ENCODE results near the gene UBL4B. TPM values are rescaled to one million over a fixed set of nuclear protein-coding genes. Genes with fewer than 3 reads are reported as not detected.

The UBL4B gene
- total RNA-seq, 1 donor from 2014 or later, result not detected

- intact Hi-C loops (cut with DNase I), result no loop called here
- no peak for DNase-seq
- ATAC-seq (ENCODE audit: poor library complexity), result no peak
Observed at GRCh38 chr1:110135666-110136065, 23.4 kb downstream of the UBL4B start.

DNA sequence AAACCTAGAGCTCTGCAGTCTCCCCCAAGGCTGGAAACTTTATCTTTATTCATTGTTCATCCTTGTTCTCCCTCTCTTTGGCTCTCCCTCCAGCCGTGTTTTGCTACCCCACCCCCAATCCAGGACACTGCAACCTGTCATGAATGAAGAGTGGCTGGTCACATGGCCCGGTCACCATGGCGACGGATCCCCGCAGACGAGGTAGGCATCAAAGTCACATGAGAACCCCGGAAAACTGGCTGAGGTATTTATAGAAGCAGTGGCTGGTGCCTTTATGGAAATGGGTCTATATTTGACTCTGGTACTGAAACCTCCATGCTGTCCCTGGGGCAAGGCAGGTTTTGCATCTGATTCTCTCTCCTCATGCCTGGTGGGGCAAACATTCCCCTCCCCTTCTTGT is 24.7 kb downstream of the UBL4B start:
- ATAC-seq (ENCODE audit: poor library complexity), result no peak

DNA sequence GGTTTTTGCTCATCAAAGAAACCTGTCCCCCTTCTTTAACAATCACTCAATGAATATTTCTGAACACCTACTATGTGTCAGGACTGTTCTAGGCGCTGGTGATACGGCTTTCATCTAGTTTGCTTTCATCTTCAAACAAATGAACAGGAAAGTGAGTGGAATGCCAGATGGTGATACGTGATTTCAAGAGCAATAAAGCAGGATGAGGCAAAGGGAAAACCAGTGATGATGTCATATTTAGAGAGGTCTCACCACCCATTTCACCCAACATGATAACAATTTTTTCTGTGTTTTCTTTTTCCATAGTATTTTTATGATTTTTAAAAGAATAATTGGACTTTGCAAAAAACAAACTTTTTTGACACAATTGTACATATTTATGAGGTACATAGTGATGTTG is 26.7 kb downstream of the UBL4B start:
- DNase-seq, result no peak
- intact Hi-C loops (cut with DNase I), result no loop called here
- ATAC-seq (ENCODE audit: poor library complexity), result no peak

More for the DNA sequence above, 24.7 kb downstream of the UBL4B start:
- intact Hi-C loops (cut with DNase I), result no loop called here
- no peak for DNase-seq

DNA sequence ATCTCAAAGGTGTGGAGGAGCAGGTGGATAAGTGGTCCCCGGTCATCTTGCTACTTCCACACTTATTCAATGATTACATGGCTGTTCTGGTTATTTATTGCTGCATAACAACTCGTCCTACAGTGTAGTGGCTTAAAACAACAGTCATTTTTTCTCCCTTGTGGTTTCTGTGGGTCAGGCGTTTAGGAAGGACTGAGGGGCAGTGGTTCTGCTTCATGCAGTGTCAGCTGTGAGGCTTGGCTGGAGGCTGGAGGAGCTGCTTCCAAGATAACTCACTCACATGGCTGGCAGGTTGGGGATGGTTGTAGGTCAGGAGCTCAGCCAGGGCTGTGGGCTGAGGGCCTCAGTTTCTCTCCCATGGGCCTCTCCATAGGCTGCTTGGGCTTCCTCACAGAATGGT is 32.1 kb downstream of the UBL4B start:
- intact Hi-C loops (cut with DNase I), result no loop called here
- no peak for ATAC-seq (ENCODE audit: poor library complexity)
- no peak for DNase-seq

DNA sequence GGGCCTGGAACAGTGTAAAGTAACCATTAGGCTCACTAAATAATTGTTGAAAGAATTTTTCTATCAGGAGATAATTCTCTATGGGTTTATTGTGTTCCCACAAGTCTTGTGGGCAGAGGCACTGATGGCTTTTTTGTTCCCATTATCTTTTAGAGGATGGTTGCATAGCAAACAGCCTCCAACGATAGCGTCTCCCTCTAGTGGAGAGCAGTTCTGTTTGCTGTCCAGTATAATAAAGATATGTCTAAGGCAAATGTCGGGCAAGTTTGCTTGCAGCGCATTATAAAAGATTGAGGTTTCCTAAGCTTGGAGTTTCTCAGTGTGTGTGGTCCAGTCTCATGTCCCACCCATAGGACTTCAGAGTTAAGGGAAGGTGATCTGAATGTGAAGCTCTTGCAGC is 36.7 kb downstream of the UBL4B start:
- DNase-seq (no peak), ATAC-seq (ENCODE audit: poor library complexity) (no peak)
- intact Hi-C loops (cut with DNase I), result no loop called here

DNA sequence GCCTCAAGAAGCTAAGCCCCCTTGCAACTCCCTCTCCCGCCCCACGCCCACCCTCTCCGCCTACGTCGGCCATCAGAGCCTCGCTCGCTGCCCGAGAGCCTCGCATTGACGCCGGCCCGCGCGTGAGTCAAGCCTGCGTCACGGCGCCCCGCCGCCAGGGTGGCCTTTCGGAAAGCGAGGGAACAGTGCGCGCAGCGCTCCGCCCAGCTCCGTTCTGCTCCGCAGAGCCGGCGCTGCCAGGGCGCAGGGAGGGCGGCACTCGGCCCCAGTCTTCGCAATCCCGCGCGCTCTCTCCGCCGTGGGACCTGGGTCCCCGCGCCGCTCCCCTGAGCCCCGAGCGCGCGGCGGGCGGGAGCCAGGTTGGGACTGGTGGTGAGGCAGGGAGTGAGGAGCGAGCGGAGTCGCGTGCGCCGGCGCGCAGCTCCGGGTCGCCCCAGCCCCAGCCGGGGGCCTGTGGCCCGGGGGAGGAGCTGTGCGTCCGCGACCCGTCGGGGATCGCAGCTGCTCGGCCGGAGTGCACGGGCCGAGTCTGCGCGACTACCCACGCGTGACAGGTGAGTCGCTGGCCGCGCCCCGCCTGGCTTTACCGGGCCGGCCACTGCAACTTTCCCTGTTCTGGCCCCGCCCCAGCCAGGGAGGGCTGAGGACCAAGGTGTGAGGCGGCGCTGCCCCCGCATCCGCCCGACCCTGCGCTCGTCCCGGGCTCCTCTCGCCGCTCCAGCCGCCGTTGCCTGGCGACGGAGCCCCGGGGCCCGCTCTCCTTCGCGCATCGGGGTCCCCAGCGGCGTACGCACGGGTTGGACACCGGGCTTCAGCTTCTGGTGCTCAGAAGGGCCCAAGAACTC is 38.3 kb downstream of the UBL4B start, which contains the start of gene SLC6A17:
Gene SLC6A17, plus strand, starts transcription at position 165 of the 845 bp plus-strand sequence. CDS start 16,436 bp downstream, outside the sequence.
- ATAC-seq (ENCODE audit: poor library complexity), result no peak

GRCh38 chr1:110151175-110151669 is 39.0 kb downstream of the UBL4B start:
- intact Hi-C loops (cut with DNase I), result no loop called here
- no peak for DNase-seq
- ATAC-seq (ENCODE audit: poor library complexity), result no peak

More for the DNA sequence above, 38.3 kb downstream of the UBL4B start, which contains the start of gene SLC6A17:
- no peak for DNase-seq
- intact Hi-C loops (cut with DNase I), result no loop called here

- intact Hi-C loops (cut with DNase I), result no loop called here
- DNase-seq (no peak), ATAC-seq (ENCODE audit: poor library complexity) (no peak)
Observed at GRCh38 chr1:110152133-110152785, 40.0 kb downstream of the UBL4B start.

DNA sequence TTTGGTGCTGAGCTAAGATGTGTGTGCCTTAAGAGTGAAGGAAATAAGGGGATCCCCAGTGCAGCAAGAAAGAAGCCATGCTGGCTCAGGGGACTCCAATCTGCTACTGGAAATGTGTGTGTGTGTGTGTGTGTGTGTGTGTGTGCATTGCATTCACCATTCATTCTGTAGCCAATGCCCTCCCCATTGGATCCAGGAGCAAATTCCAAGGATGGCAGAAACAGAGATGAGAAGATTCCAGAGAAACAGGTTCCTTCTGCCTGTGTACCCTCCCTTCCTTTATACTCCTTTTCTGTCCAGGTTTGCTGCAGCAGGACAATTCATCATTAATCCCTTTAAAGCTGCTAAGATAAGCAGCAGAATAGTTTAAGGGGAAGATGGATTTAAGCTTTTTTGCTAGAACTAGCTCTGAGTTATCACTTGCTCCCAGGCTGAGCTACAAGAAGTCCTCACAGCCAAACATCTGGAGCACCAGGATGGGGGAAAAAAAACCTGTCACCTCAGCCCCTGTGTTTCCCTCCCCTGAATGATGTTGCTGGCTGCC is 41.2 kb downstream of the UBL4B start:
- no peak for ATAC-seq (ENCODE audit: poor library complexity)
- DNase-seq, result no peak
- intact Hi-C loops (cut with DNase I), result no loop called here

DNA sequence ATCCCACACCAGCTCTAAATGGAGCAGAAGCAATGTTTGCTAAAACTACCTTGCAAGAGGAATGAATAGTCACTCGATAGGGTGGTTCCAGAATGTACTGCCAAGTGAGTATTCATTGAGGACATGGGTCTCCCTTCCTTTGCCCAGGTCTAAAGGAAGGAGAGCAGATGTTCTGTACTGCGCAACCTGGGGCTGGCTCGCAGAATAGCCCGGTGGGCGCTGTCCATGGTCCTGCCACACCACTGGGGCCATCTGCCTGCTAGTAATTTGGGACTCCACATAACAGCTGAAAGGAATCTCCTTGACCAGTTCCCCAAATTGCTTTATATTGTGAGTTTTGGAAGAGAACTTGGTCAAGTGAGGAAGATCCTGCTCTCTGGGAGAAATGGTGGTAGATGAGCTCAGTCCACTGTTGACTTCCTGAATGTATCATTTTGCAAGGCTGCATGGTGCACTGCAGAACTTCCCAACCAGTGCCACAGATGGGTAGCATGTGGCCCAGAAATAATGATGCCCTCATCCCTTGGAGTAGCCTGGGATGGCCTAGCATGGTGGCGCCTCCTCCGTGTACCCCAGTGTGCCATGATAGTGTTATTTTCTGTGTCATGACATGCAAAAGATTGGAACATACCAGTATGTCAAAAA is 43.8 kb downstream of the UBL4B start:
- DNase-seq (peak; percentile 67), ATAC-seq (ENCODE audit: poor library complexity) (peak; percentile 77)
- intact Hi-C loops (cut with DNase I), result no loop called here

GRCh38 chr1:110158261-110158660 is 46.0 kb downstream of the UBL4B start:
- intact Hi-C loops (cut with DNase I), result no loop called here
- DNase-seq (no peak), ATAC-seq (ENCODE audit: poor library complexity) (no peak)

DNA sequence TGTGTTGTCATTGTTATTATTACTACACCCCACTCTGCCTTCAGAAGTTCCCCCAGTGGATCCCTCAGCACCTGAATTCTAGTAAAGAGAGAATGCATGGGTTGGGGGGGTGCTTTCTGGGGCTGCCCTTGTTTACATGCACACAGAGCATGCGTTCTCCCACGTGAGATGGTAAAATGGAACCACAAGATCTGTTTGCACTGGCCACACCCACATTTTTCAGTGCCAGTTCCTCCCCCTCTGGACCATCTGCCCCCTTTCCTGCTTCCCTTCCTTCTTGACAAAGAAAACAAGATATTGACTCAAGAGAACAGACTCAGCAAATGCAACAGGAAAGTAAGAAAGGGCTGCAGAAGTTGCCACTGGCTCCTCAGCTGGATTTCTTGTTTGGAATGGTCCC is 46.9 kb downstream of the UBL4B start:
- no peak for DNase-seq
- ATAC-seq (ENCODE audit: poor library complexity), result no peak

DNA sequence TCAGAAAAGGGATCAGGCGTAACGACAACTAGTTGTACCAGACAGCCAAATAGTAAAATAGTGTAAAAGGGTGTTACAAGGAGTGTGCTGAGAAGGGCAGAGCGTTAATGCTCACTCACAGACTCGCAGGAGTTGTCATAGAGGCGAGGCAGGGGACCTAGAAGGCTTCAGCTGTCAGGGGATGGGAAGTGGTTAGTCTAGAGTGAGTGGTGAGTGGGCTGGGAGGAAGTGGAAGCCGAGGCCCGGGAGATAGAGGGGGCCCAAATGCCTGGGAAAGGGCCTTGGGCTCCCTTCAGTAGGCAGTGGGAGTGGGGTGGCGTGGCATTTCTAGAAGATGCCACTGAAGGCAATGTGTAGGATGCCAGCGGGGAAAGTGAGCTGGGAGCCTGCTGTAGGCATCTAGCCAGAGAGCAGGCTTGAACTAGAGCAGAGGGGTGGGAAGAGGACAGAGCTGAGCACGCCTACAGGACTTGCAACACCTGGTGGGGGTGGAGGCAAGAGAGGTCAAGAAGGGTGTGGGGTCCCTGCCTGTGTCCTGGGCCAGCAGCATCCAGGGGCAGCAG is 48.4 kb downstream of the UBL4B start:
- ATAC-seq (ENCODE audit: poor library complexity) (no peak), DNase-seq (no peak)
- intact Hi-C loops (cut with DNase I), result no loop called here

More for the DNA sequence above, 46.9 kb downstream of the UBL4B start:
- intact Hi-C loops (cut with DNase I), result no loop called here

GRCh38 chr1:110161165-110161564 is 48.9 kb downstream of the UBL4B start:
- intact Hi-C loops (cut with DNase I), result no loop called here
- ATAC-seq (ENCODE audit: poor library complexity), result no peak
- no peak for DNase-seq

DNA sequence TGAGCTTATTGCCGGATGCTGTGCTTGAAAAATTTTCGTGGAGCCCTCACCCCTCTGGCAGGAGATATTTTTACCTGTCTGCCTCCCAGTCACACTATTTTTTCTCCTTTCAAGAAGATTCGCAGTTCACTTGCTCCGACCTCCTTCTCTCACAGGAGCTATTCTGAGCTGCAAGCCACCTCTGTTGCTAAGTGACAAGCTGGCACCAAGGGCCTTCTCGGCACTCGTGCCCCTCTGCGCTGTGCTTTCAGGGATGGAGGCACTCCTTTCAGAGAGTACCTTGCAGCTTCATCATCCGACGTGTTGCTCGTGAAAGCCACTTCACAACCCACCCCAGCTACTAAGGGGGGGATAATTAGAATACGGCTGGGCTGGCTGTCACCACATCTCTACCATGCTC is 49.6 kb downstream of the UBL4B start:
- intact Hi-C loops (cut with DNase I), result no loop called here
- DNase-seq, result no peak
- ATAC-seq (ENCODE audit: poor library complexity), result no peak

All from Right ventricle myocardium superior (tissue), 1 donor.